Hepatocyte (in vitro differentiated cells): ENCODE measurements around the gene SYT12.

Experiments used
- EZH2 ChIP-seq: fragments of 200-600 bp; sonication (generic); IDR thresholded peaks from 2 replicates; pipeline ENCODE4 v1.6.1; 2016; ENCODE audit warnings: antibody characterized with exemption, mild to moderate bottlenecking, borderline replicate concordance
- EZH2phosphoT487 ChIP-seq: fragments of 200-600 bp; sonication (generic); IDR thresholded peaks from one replicate; pipeline ENCODE4 v1.6.1; 2018; ENCODE audit warnings: antibody characterized with exemption, mild to moderate bottlenecking, low read depth, moderate library complexity; ENCODE audit not compliant: unreplicated experiment, severe bottlenecking
- TF ChIP-seq, protein P1 (sequence below): fragments of 200-600 bp; sonication (generic); IDR thresholded peaks from 2 replicates; pipeline ENCODE4 v1.5.1; 2016; ENCODE audit warnings: antibody characterized with exemption, mild to moderate bottlenecking; ENCODE audit not compliant: poor library complexity

GRCh38 chr11:67055812-67056211, 32.9 kb downstream of the SYT12 start:
- TF ChIP-seq, protein P1, sequence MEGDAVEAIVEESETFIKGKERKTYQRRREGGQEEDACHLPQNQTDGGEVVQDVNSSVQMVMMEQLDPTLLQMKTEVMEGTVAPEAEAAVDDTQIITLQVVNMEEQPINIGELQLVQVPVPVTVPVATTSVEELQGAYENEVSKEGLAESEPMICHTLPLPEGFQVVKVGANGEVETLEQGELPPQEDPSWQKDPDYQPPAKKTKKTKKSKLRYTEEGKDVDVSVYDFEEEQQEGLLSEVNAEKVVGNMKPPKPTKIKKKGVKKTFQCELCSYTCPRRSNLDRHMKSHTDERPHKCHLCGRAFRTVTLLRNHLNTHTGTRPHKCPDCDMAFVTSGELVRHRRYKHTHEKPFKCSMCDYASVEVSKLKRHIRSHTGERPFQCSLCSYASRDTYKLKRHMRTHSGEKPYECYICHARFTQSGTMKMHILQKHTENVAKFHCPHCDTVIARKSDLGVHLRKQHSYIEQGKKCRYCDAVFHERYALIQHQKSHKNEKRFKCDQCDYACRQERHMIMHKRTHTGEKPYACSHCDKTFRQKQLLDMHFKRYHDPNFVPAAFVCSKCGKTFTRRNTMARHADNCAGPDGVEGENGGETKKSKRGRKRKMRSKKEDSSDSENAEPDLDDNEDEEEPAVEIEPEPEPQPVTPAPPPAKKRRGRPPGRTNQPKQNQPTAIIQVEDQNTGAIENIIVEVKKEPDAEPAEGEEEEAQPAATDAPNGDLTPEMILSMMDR: no peak
- no peak for TF ChIP-seq EZH2
- TF ChIP-seq EZH2phosphoT487: no peak
